GM23338 (cell line): ENCODE data around the gene AZIN2.

Experiments used
- CREB1 ChIP-seq: fragments of 250-450 bp; sonication (Bioruptor Pico); IDR thresholded peaks from 2 replicates; pipeline ENCODE4 v1.5.0; 2020; ENCODE audit warnings: low read depth, mild to moderate bottlenecking, moderate library complexity
- EZH2 ChIP-seq: fragments of 200-600 bp; sonication (generic); IDR thresholded peaks from one replicate; pipeline ENCODE4 v1.8.0; 2017; ENCODE audit warnings: antibody characterized with exemption, mild to moderate bottlenecking, low read depth; ENCODE audit not compliant: unreplicated experiment
- EZH2phosphoT487 ChIP-seq: fragments of 200-600 bp; sonication (generic); IDR thresholded peaks from one replicate; pipeline ENCODE4 v1.8.1; 2018; ENCODE audit warnings: antibody characterized with exemption; ENCODE audit not compliant: unreplicated experiment
- JUNB ChIP-seq: IDR thresholded peaks from one replicate; pipeline ENCODE4 v1.6.1; 2016; ENCODE audit warnings: antibody characterized with exemption; ENCODE audit not compliant: unreplicated experiment
- NANOG ChIP-seq: IDR thresholded peaks from 2 replicates; pipeline ENCODE4 v1.6.1; 2016; ENCODE audit warnings: antibody characterized with exemption, borderline replicate concordance
- POLR2AphosphoS5 ChIP-seq: IDR thresholded peaks from 2 replicates; pipeline ENCODE4 v1.6.1; 2016; ENCODE audit warnings: antibody characterized with exemption, low read depth
- STAT1 ChIP-seq: IDR thresholded peaks from one replicate; pipeline ENCODE4 v1.6.1; 2016; ENCODE audit warnings: antibody characterized with exemption; ENCODE audit not compliant: unreplicated experiment
- ZNF114 ChIP-seq: fragments of 250-450 bp; sonication (Bioruptor Pico); IDR thresholded peaks from 2 replicates; pipeline ENCODE4 v1.5.0; 2020; ENCODE audit warnings: mild to moderate bottlenecking, moderate library complexity
- TF ChIP-seq, protein P1 (sequence below), 2 experiments: fragments of 200-600 bp in 1 of 2; sonication (generic) in 1 of 2; conservative IDR thresholded peaks; 2 replicates each; pipeline versions ENCODE4 v1.5.1 to v1.6.1; 2016 to 2017; ENCODE audit warnings: antibody characterized with exemption in 2 of 2, low read depth in 2 of 2, mild to moderate bottlenecking in 2 of 2, moderate library complexity in 1 of 2
- TF ChIP-seq, protein P2 (sequence below): IDR thresholded peaks from 2 replicates; pipeline ENCODE4 v1.6.1; 2016; ENCODE audit warnings: antibody characterized with exemption
- TF ChIP-seq, protein P3 (sequence below): IDR thresholded peaks from one replicate; pipeline ENCODE4 v1.6.1; 2018; ENCODE audit warnings: antibody characterized with exemption; ENCODE audit not compliant: unreplicated experiment
- TF ChIP-seq, protein P4 (sequence below): fragments of 250-450 bp; sonication (Bioruptor Pico); IDR thresholded peaks from 2 replicates; pipeline ENCODE4 v1.5.0; 2020; ENCODE audit warnings: mild to moderate bottlenecking, moderate library complexity

DNA sequence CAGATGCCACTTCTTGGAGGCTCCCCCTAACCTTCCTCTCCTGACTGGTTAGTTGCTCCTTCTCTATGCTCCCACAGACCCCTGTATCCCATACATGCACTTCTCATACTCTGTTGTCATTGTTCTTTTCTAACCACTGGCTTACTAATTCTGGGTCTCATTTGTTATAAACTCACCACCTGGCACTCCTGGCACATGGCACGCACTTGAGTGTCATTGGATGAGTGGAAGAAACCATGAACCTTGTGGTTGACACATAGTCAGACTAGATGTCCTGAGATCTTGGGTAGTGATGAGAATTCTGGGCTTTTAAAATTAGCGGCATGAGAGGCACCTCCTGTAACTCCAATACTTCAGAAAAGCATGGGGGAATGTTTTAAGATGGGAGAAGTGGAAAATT, 51.6 kb downstream of the AZIN2 start:
- TF ChIP-seq, protein P1, sequence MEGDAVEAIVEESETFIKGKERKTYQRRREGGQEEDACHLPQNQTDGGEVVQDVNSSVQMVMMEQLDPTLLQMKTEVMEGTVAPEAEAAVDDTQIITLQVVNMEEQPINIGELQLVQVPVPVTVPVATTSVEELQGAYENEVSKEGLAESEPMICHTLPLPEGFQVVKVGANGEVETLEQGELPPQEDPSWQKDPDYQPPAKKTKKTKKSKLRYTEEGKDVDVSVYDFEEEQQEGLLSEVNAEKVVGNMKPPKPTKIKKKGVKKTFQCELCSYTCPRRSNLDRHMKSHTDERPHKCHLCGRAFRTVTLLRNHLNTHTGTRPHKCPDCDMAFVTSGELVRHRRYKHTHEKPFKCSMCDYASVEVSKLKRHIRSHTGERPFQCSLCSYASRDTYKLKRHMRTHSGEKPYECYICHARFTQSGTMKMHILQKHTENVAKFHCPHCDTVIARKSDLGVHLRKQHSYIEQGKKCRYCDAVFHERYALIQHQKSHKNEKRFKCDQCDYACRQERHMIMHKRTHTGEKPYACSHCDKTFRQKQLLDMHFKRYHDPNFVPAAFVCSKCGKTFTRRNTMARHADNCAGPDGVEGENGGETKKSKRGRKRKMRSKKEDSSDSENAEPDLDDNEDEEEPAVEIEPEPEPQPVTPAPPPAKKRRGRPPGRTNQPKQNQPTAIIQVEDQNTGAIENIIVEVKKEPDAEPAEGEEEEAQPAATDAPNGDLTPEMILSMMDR (conservative IDR thresholded peaks at IDR 0.05; ENCODE audit: low read depth in 2 of 2), result no peak
- TF ChIP-seq POLR2AphosphoS5 (no peak), EZH2 (no peak), EZH2phosphoT487 (no peak), JUNB (no peak), NANOG (no peak), STAT1 (no peak), CREB1 (CRISPR knock-in tag) (no peak), ZNF114 (CRISPR knock-in tag) (no peak)
- TF ChIP-seq, protein P2, sequence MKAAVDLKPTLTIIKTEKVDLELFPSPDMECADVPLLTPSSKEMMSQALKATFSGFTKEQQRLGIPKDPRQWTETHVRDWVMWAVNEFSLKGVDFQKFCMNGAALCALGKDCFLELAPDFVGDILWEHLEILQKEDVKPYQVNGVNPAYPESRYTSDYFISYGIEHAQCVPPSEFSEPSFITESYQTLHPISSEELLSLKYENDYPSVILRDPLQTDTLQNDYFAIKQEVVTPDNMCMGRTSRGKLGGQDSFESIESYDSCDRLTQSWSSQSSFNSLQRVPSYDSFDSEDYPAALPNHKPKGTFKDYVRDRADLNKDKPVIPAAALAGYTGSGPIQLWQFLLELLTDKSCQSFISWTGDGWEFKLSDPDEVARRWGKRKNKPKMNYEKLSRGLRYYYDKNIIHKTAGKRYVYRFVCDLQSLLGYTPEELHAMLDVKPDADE, result no peak
- TF ChIP-seq, protein P3, sequence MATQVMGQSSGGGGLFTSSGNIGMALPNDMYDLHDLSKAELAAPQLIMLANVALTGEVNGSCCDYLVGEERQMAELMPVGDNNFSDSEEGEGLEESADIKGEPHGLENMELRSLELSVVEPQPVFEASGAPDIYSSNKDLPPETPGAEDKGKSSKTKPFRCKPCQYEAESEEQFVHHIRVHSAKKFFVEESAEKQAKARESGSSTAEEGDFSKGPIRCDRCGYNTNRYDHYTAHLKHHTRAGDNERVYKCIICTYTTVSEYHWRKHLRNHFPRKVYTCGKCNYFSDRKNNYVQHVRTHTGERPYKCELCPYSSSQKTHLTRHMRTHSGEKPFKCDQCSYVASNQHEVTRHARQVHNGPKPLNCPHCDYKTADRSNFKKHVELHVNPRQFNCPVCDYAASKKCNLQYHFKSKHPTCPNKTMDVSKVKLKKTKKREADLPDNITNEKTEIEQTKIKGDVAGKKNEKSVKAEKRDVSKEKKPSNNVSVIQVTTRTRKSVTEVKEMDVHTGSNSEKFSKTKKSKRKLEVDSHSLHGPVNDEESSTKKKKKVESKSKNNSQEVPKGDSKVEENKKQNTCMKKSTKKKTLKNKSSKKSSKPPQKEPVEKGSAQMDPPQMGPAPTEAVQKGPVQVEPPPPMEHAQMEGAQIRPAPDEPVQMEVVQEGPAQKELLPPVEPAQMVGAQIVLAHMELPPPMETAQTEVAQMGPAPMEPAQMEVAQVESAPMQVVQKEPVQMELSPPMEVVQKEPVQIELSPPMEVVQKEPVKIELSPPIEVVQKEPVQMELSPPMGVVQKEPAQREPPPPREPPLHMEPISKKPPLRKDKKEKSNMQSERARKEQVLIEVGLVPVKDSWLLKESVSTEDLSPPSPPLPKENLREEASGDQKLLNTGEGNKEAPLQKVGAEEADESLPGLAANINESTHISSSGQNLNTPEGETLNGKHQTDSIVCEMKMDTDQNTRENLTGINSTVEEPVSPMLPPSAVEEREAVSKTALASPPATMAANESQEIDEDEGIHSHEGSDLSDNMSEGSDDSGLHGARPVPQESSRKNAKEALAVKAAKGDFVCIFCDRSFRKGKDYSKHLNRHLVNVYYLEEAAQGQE, result no peak
- TF ChIP-seq, protein P4, sequence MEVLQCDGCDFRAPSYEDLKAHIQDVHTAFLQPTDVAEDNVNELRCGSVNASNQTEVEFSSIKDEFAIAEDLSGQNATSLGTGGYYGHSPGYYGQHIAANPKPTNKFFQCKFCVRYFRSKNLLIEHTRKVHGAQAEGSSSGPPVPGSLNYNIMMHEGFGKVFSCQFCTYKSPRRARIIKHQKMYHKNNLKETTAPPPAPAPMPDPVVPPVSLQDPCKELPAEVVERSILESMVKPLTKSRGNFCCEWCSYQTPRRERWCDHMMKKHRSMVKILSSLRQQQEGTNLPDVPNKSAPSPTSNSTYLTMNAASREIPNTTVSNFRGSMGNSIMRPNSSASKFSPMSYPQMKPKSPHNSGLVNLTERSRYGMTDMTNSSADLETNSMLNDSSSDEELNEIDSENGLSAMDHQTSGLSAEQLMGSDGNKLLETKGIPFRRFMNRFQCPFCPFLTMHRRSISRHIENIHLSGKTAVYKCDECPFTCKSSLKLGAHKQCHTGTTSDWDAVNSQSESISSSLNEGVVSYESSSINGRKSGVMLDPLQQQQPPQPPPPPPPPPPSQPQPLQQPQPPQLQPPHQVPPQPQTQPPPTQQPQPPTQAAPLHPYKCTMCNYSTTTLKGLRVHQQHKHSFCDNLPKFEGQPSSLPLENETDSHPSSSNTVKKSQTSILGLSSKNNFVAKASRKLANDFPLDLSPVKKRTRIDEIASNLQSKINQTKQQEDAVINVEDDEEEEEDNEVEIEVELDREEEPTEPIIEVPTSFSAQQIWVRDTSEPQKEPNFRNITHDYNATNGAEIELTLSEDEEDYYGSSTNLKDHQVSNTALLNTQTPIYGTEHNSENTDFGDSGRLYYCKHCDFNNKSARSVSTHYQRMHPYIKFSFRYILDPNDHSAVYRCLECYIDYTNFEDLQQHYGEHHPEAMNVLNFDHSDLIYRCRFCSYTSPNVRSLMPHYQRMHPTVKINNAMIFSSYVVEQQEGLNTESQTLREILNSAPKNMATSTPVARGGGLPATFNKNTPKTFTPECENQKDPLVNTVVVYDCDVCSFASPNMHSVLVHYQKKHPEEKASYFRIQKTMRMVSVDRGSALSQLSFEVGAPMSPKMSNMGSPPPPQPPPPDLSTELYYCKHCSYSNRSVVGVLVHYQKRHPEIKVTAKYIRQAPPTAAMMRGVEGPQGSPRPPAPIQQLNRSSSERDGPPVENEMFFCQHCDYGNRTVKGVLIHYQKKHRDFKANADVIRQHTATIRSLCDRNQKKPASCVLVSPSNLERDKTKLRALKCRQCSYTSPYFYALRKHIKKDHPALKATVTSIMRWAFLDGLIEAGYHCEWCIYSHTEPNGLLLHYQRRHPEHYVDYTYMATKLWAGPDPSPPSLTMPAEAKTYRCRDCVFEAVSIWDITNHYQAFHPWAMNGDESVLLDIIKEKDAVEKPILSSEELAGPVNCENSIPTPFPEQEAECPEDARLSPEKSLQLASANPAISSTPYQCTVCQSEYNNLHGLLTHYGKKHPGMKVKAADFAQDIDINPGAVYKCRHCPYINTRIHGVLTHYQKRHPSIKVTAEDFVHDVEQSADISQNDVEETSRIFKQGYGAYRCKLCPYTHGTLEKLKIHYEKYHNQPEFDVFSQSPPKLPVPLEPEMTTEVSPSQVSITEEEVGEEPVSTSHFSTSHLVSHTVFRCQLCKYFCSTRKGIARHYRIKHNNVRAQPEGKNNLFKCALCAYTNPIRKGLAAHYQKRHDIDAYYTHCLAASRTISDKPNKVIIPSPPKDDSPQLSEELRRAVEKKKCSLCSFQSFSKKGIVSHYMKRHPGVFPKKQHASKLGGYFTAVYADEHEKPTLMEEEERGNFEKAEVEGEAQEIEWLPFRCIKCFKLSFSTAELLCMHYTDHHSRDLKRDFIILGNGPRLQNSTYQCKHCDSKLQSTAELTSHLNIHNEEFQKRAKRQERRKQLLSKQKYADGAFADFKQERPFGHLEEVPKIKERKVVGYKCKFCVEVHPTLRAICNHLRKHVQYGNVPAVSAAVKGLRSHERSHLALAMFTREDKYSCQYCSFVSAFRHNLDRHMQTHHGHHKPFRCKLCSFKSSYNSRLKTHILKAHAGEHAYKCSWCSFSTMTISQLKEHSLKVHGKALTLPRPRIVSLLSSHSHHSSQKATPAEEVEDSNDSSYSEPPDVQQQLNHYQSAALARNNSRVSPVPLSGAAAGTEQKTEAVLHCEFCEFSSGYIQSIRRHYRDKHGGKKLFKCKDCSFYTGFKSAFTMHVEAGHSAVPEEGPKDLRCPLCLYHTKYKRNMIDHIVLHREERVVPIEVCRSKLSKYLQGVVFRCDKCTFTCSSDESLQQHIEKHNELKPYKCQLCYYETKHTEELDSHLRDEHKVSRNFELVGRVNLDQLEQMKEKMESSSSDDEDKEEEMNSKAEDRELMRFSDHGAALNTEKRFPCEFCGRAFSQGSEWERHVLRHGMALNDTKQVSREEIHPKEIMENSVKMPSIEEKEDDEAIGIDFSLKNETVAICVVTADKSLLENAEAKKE (CRISPR knock-in tag), result no peak
